AML-193 (cell line): Measurements from ENCODE around the gene UNC13C.

ENCODE experiments used
- DNase-seq, 2 experiments: peaks; one replicate each; lab custom pipeline; 2025; lab: John Stamatoyannopoulos, UW

The UNC13C gene

DNA sequence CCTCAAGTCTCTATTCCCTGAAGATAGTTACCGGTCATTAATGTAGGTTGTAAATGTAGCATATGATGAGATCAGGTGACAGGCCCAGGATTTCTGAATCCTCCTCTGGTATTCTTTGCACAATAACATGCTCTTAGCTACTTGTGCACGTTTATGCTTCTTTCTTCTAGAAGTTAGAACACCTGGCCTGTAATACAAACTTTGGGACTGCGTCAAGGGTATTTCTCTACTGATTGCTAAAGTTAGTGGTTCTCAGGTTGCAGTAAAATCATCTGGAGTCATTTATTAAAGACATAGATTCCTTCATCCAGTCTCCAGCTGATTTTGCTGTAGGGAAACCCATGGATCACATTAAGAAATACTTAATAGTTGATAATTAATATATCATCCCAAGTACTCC lies 48.0 kb downstream of the UNC13C start:
- DNase-seq, result no peak

DNA sequence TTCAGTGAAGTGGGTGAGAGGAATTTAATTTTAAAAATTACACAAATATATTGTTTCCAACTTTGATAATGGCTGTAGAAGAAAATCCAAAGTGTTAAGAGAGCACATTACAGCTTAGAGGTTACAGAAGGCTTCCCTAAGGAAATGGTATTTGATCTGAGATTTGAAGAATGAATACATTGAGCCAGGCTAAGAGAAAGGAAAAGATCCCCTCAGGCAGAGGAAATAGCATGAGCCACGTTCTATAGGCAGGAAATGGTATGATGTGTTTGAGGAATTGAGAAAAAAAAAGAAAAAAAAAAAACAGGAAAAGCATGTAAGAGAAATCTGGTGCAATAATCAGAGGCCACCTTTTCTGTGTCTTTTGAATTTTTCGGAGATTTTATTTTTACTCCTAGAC lies 48.6 kb downstream of the UNC13C start:
- DNase-seq, result no peak

DNA sequence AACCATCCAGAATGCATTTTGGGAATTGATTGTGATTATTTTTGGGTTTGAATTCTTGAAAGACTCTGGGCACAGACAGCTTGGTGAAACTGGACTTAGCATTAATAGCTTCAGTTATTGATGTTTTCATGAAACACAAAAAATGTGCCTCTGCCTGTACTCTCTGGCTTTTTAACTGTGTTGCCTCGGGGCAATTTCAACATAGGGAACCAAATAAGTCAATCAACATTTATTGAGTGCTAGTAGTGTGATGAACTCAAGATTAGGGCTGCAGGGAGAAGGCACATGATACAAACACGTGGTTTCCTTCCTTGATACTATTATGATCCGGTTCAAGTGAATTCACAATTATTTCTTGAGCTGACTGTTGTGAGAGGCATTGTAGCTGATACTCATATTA lies 50.8 kb downstream of the UNC13C start:
- no peak for DNase-seq

DNA sequence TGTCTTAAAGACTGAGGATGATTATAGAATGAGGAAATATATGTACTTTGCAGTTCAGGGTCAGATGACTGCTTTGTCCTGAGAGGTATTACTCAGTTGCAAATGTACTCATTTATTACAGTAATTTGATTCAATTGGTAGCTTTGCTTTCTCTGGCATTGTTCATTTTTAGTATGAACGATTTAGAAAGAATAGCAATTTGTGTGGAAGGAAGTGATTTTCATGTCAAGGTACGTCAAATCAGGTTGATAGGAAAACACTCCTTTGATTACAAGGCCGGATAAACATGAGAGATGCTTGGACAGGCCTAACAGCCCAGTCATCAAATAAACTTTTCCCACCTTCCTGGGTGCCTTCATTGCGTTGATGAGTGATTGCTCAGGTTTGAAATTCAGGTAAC lies 53.8 kb downstream of the UNC13C start:
- no peak for DNase-seq

DNA sequence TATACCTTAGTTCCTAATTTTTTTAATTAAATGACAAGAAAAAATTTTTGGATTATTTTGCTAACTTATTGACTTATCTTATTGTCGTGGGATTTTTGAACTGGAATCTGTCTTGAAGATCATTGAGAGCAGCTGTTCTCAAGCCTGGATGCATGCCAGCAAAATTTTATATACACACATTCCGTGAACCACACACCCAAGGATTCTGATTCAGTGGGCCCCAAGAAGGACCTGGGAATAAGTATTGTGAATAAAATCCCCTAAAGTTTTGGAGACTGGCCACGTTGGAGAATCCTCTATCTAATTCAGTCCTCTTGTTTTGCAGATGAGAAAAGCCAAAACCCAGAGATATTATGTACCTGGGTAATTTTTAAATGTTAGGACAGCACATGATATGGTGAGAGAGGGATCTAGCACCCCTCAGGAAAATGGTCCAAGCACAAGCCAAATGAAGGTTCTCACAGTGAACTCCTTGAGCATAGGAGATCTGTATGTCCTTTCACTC lies 55.2 kb downstream of the UNC13C start:
- DNase-seq, result no peak

DNA sequence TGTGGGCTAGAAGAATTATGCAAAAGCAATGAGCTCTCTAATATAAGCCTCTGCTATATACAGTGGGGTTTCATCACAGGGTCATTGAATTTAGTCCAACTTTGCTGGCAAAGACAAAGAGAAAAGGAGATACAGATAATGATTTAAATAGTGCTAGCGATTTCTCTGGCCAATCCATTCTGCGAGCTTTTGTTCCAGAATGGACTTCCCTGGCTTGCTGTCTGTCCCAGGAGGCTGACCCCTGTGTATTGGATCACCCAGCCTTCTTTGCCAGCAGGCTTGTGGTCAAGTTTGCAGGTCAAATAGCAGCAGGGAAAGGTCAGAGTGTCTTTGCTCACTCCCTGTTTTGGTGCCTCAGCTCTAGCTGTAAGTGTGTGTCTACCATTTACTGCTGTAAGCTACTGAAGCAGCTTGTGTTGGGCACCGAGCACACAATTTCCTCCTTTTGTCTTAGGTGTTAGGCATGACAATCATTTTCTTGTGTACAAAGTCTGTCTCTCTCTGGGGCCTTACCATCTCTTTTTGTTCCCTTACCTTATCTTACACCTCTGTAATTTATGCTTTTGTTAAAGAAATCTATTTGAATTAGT lies 55.7 kb downstream of the UNC13C start:
- no peak for DNase-seq

DNA sequence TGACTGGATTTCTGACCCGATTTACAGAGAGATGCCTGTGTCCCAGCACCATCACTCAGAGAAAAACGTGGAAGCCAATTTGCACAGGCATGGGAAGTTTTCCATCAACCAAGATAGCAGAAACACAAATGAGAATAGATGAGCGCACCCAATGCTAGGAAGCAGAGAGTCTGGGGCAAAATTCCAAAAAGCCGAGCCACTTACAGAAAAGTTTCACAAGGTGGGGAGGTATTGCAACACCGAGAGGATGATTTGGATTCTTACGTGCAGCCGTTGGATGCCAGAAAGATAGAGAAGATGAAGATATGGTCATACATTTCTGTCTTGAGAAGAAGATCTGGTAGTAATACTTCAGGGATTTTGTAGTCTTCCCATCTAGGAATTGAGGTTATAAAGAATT lies 57.4 kb downstream of the UNC13C start:
- DNase-seq, result no peak

DNA sequence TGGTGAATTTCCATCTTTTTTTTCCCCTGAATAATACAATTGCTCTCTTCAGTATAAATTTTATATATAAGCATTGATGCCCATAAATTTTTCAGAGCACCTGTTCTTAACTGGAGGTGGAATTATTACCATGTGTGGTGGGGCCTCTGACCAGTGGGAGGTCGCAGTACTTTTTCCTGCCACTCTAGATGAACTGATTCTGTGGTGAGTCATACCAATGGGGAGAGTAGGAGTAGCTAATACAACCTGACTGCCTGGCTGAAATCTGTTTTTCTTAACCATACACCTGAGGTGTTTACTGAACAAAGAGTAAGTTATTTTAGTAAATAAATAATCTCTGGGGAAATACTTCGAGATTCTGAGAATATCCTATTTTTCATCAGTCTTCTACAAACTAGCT lies 67.2 kb downstream of the UNC13C start:
- no peak for DNase-seq

DNA sequence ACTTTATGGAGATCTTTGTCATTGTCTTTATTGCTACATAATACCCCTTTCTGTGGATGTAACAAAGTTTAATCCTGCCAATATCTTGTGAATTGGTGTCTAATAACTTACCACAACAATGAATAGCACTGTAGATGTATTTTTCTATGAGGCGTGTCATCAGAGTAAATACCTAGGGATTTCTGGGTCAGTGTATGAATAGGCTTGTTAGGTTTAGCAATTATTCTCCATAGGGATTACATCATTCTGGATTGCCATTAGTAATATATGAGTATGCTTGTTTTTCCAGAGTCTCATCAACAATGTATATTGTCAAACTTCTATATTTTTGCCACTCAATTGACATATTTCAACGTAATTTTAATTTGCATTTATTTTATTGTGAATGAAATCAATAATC lies 67.9 kb downstream of the UNC13C start:
- no peak for DNase-seq

DNA sequence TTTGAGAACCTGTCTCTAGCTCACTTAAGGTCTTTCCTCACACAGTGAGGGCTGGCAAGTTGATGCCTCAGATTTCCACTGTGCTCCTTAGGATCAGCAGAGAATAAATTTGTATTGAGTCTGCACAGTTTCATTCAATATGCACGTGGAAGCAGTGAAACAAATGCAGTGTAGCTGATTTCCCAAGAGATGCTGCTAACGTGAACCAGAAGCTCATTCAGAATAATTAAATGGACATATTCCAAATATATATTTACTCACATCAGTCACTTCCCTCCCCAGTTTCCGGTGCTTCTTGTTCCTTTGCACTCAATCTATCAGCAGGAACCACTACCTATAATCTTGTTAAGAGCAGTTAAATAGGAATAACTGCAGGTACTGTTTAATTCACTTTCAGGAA lies 86.1 kb downstream of the UNC13C start:
- DNase-seq, result no peak

DNA sequence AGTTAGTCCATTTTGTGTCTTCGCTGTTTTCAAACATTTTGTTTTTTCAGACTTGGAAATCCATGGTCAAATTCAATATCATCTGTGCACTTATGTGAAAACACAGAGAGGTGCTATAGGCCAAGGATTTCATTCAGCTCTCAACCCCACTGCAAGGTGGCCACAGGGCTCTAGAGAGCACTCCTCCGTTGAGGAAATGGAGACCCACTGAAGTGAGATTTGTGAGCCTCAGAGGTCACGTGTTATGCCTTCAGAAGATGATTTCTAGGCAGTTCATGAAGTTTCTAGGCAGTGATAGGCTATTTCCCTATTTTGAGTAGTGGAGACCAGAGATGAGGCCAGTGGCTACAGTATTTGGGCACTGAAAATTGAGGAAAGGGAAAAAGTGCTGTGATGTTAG lies 88.2 kb downstream of the UNC13C start:
- DNase-seq, result no peak

DNA sequence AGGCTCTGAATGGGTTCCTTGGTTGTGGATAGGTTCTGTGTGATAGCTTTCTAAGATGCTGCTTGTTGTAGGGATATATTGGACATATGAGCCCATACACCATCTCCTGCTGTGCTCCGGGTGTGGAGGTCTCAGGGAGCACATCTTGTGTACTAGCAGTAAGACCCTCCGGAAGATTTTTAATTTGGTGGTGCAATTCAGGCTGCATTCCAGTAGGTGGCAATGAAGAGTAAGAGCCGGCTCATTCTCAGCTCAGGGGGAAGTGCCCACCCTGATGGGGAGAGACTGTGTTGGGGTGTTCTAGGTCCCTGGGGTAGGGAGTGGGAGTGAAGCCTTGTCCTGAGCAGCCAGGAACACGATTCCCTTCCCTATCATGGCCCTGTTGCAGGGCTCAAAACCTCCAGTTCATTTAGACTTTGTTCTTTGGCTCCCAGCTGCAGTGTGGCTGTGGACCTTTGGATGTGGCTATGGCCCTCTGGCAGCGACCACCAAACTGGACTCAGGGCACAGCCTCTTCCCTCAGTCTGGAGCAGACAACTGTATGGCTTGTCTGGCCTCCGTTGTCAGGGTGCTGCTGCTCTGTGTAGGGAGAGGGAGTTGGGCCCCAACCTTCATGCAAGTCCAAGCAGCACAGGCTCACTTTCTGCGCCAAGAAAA lies 104.7 kb downstream of the UNC13C start:
- no peak for DNase-seq

DNA sequence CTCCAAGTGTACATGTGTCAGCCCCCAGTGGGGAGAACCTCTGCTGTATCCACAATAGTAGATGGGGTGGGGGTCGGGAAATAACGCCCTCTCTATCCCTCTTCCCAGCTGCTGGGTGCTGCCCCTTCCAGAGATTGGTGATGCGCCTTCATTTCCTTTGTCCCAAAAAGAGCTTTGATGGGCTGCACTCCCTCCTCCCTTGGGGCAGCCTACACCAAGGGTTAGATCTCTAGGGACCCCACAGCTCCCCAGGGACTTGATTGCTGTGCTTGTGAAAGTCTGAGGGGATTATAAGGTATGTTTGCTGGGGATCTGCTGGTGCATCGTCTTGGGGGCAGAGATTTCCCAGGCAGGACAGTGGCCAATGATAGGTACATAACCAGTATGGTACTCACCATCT lies 105.3 kb downstream of the UNC13C start:
- DNase-seq, result no peak

DNA sequence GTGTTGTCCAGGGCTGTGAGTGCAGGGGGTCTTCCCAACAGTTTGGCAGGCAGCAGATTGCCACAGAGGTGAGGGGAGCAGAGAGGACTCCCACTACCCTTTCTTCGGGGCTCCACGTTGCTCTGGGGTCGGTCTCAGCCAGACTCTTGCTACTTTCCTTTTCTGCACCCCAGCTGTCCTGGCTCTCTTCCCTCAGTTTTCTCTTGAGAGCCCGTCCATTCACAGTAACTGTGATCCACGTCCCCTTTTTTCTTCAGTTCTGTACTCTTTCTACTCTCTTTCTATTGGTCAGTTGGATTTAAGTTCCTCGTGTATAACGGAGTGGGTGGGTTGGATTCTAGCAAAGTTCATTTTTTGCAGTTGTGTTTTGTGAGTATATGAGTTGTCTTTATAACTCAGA lies 105.8 kb downstream of the UNC13C start:
- DNase-seq, result no peak

DNA sequence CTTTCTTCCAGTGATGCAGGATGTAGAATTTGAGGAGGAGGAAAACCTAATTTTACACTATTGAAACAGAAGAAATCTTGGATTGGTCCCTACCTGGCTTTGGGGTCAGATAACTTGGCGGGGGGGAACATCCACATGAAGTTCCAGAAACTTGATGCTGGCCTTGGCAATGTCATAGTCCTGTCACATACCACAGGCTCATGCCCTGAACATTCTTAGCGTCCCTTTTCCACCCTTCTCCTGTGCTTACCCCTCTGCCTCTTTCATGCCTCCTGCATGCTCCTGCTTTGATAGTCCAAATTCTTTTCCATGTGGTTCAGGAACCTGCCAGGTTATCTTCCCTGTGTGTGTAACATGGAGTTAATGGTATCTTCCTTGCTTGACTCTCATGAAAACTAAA lies 110.6 kb downstream of the UNC13C start:
- DNase-seq, result no peak

DNA sequence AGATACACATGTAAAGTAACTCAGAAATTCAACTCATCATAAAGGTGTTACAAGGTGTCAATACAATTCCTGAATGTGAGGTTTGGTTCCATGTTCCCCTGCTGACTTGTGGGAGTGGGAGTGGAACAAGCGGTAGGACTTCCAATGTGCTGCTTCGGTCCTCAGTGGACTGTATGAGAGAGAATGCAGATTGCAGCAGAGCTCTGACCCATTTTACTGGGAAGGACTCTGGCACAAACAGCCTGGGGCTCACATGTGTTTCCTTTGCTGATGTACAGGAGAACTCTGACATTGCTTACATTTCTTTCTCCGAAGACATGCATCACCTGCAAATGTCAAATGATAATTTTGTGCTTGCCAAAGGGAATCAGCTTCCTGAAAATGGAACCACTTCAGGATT lies 111.5 kb downstream of the UNC13C start:
- no peak for DNase-seq

DNA sequence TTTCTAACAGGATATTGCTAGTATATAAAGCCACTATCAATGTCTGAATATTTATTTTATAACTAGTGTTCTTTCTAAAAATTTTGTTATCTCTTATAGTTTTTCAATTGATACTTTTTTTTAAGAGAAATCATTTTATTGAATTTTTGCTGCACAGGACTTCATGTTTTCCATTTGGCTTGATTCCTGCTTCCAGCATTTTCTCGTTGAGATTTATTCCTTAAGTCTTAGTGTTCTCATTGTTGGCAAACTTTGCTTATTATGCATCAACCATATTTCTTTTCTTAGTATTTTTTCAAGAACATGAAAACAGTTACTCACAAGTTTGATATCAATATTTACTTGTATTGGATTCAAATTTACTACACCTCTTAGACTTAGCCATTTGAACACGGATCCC lies 113.4 kb downstream of the UNC13C start:
- DNase-seq, result no peak

DNA sequence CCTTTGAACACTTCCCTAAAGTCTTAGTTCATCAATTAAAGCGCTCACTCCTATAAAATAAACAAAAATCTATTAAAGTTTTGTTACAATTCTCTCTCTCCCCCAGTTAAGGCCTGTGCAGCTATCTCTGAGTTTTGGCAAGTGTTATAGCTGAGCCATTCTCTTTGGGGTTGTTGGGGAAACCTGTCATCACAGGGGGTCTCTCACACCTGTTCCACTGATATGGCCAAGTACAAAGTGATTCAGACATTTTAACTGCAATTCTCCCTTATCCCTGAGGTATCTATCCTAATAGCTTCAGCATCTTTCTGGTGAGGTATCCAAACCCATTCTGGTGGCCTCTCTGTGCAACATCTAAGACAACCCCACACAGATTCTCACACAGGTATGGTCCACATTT lies 116.4 kb downstream of the UNC13C start:
- no peak for DNase-seq

DNA sequence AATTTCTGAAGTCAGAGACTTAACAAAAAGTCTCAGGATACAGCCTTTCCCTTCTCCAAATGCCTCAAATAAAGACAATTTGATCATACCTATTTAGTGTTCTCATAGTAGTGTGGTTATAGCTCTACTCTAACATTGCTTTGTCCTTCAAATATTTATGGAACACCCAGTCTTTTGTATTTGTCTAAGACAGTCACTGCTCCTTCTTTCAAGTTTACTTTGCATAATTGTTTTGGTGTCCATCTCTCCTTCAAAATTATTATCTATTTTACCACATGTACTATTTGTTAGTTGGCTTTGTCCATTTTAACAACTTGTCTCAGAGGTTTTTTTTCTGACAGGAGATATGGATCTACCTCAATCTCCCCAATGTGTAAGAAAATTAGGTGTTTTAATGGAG lies 118.8 kb downstream of the UNC13C start:
- no peak for DNase-seq

DNA sequence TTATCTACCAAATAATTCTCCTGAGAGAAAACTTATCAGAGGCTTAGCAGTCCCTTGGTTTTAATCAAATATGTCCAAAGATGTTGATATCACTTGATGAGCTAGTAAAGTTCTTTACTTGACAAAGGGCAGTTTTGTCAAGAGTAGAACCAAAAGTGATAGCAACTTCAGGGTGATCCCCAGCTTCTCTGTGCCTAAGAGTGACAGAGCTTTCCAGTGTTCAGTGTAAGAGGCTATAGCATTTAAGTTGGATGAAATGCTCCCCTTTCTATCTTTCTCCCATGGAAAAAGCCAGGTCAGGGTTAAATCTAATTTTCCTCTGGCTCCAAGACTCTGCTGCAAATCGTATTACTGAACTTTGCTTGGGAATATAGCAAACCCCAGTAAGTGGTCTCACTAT lies 120.8 kb downstream of the UNC13C start:
- DNase-seq, result no peak

DNA sequence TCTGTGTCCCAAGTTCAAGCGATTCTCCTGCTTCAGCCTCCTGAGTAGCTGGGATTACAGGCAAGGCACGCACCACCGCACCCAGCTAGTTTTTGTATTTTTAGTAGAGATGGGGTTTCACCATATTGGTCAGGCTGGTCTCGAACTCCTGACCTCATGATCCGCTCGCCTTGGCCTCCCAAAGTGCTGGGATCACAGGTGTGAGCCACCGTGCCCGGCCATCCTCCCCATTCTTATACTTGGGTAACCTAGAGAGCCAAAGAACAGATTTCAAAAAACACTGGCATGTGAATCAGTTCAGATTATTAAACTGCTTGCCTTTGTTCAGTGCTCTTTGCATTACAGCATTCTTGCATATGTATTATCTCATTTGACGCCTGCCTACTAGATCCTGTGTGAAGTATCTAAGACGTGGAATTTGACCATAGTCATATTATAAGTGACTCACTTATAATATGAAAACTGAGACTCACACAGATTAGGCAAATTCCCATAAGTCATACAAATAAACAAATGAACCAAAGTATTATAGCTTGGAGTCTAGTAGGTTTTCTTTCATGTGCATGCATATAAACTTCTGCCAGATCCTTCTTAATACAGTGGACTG lies 123.5 kb downstream of the UNC13C start:
- no peak for DNase-seq

DNA sequence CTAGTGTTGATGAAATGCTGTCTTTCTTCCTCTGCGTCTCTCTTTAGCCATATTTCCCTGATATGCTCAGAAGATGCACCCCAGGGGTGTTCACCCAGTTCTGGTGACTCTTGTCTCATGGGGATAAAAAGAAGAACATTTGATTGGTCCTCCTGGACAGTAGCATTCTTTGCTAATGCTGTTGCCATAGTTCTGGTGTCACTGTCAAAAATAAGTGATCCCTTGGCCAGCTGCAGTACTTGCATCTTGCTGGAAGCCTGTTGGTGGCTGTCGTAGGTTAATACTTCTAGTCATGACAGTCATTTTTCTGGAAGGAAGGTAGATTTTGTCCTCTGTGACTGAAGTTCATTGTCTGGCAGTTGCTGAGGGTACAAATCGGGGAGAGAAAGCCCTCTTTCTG lies 124.5 kb downstream of the UNC13C start:
- DNase-seq, result no peak

DNA sequence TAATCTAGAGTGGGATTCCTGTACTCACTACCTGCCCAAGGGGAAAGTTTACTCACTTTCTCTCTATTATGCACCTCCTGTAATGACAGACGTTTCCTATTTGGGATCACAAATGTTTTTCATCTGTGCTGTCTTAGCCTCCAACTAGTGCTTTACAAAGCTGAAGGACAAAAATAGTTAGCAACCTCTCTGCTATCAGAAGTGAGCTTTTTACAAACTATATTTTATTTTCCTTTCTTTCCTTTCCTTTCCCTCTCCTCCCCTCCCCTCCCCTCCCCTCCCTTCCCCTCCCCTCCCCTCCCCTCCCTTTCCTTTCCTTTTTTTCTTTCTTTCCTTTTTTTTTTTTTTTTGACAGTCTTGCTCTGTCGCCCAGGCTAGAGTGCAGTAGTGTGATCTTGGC lies 130.8 kb downstream of the UNC13C start:
- no peak for DNase-seq

DNA sequence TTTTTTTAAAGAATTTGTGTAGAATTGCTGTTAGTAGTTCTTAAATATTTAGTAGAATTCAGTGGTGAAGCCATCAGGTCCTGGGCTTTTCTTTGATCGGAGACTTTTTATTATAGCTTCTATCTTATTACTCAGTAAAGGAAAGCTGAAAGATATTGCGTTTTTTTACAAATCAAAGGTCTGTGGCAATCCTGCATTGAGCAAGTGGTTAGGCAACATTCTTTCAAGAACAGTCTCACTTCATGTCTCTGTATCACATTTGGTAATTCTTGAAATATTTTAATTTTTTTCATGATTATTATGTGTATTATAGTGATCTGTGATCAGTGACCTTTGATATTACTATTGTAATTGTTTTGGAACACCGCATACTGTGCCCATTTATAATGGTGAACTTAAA lies 140.8 kb downstream of the UNC13C start:
- DNase-seq, result no peak
